ENCODE results near the gene MED20. TPM values are rescaled to one million over a fixed set of nuclear protein-coding genes. Genes with fewer than 3 reads are reported as not detected.

MED20 gene
- polyA plus RNA-seq, 1 of the 3 experiments (the other 2 are of a cell fraction): 25.1 TPM

DNA sequence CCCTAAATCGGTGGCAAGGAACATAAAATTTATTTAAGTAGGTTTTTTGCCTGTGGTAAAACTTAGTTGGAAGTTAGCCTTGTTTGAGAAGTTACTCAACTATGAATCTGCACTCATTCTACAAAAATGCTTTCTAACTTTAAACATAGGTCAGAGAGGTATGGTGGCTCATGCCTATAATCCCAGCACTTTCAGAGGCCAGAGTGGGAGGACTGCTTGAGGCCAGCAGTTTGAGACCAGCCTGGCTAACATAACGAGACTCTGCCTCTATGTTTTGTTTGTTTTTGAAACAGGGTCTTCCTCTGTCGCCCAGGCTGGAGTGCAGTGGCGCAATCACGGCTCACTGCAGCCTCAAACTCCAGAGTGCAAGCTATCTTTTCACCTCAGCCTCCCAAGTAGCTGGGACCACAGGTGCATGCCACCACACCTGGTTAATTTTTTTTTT is 42.0 kb downstream of the MED20 start (continued):
- TF ChIP-seq, protein P1, sequence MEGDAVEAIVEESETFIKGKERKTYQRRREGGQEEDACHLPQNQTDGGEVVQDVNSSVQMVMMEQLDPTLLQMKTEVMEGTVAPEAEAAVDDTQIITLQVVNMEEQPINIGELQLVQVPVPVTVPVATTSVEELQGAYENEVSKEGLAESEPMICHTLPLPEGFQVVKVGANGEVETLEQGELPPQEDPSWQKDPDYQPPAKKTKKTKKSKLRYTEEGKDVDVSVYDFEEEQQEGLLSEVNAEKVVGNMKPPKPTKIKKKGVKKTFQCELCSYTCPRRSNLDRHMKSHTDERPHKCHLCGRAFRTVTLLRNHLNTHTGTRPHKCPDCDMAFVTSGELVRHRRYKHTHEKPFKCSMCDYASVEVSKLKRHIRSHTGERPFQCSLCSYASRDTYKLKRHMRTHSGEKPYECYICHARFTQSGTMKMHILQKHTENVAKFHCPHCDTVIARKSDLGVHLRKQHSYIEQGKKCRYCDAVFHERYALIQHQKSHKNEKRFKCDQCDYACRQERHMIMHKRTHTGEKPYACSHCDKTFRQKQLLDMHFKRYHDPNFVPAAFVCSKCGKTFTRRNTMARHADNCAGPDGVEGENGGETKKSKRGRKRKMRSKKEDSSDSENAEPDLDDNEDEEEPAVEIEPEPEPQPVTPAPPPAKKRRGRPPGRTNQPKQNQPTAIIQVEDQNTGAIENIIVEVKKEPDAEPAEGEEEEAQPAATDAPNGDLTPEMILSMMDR (IDR thresholded peaks at IDR 0.05): no peak
- no peak for TF ChIP-seq POLR2AphosphoS5 (IDR thresholded peaks at IDR 0.05; ENCODE audit: low read depth, low read length)
- TF ChIP-seq CHD2 (IDR thresholded peaks at IDR 0.05; ENCODE audit: low read length, partially characterized antibody): no peak

DNA sequence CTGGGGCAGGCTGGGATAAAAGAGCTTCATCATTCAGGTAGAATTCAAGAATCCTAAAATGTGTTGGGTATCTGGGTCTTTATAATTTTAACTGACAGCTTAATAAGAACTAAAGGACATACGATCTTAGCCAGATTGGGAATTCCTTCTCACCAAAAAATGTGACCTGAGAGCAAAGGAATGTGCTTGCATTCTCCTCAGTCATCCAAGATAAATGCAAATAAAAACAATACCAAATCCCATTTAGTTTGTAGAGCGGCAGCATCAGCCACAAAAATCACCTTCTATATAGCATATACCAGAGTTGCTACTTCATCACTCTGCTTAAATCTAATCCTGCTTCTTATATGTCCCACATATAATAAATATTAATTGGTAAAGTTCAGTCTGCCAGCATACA is 42.7 kb downstream of the MED20 start:
- H3F3A ChIP-seq (replicated peaks; ENCODE audit: insufficient read depth): peaks cover 11% of the 10 kb centered on the region
- no peaks in the 10 kb centered on the region for H3K4me1 ChIP-seq (ENCODE audit: control insufficient read depth in 1 of 2, insufficient read depth in 2 of 2, low read depth in 1 of 2, low read length in 1 of 2)
- H3K27ac ChIP-seq (ENCODE audit: low read depth in 2 of 2, low read length in 1 of 2): peak overlapping the region in 1 of 2 experiments; percentile 25; a peak in 2 of 4 replicates
- no peaks in the 10 kb centered on the region for H3K9me3 ChIP-seq
- H3K79me2 ChIP-seq (ENCODE audit: insufficient read depth): no peaks in the 10 kb centered on the region
- H3K9me2 ChIP-seq: no peaks in the 10 kb centered on the region
- ChIA-PET POLR2A (no interaction called here), CTCF (interaction anchor here (1.2 kb wide), 1 partner anchor 15 kb away, joined by 4 read pairs; no protein-coding TSS in a partner anchor)
- no peak overlapping the region for H2AFZ ChIP-seq (ENCODE audit: low read depth)
- H3K27me3 ChIP-seq (ENCODE audit: insufficient read depth): no peaks in the 10 kb centered on the region
- WGBS (ENCODE audit: low lambda C conversion rate): 62% methylated on average over 2 of the region's 2 CpGs
- H4K20me1 ChIP-seq (ENCODE audit: insufficient read depth): no peaks in the 10 kb centered on the region
- no peaks in the 10 kb centered on the region for H3K36me3 ChIP-seq (replicated peaks in 1 of 2; ENCODE audit: control insufficient read depth in 1 of 2, insufficient read depth in 2 of 2, low read length in 1 of 2)
- peak overlapping the region; percentile 4; the same call in 1 of the 2 replicates for H3K4me2 ChIP-seq
- DNase-seq: no peak
- H3K9ac ChIP-seq: no peak overlapping the region
- TF ChIP-seq, protein P2, sequence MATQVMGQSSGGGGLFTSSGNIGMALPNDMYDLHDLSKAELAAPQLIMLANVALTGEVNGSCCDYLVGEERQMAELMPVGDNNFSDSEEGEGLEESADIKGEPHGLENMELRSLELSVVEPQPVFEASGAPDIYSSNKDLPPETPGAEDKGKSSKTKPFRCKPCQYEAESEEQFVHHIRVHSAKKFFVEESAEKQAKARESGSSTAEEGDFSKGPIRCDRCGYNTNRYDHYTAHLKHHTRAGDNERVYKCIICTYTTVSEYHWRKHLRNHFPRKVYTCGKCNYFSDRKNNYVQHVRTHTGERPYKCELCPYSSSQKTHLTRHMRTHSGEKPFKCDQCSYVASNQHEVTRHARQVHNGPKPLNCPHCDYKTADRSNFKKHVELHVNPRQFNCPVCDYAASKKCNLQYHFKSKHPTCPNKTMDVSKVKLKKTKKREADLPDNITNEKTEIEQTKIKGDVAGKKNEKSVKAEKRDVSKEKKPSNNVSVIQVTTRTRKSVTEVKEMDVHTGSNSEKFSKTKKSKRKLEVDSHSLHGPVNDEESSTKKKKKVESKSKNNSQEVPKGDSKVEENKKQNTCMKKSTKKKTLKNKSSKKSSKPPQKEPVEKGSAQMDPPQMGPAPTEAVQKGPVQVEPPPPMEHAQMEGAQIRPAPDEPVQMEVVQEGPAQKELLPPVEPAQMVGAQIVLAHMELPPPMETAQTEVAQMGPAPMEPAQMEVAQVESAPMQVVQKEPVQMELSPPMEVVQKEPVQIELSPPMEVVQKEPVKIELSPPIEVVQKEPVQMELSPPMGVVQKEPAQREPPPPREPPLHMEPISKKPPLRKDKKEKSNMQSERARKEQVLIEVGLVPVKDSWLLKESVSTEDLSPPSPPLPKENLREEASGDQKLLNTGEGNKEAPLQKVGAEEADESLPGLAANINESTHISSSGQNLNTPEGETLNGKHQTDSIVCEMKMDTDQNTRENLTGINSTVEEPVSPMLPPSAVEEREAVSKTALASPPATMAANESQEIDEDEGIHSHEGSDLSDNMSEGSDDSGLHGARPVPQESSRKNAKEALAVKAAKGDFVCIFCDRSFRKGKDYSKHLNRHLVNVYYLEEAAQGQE (IDR thresholded peaks at IDR 0.05; ENCODE audit: low read depth, low read length): no peak
- TF ChIP-seq, protein P3, sequence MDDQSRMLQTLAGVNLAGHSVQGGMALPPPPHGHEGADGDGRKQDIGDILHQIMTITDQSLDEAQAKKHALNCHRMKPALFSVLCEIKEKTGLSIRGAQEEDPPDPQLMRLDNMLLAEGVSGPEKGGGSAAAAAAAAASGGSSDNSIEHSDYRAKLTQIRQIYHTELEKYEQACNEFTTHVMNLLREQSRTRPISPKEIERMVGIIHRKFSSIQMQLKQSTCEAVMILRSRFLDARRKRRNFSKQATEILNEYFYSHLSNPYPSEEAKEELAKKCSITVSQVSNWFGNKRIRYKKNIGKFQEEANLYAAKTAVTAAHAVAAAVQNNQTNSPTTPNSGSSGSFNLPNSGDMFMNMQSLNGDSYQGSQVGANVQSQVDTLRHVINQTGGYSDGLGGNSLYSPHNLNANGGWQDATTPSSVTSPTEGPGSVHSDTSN (IDR thresholded peaks at IDR 0.05): peak; percentile 33; the same call in 1 of the 2 replicates
- H3K4me3 ChIP-seq (ENCODE audit: low read depth in 2 of 2, low read length in 1 of 2): no peak overlapping the region

DNA sequence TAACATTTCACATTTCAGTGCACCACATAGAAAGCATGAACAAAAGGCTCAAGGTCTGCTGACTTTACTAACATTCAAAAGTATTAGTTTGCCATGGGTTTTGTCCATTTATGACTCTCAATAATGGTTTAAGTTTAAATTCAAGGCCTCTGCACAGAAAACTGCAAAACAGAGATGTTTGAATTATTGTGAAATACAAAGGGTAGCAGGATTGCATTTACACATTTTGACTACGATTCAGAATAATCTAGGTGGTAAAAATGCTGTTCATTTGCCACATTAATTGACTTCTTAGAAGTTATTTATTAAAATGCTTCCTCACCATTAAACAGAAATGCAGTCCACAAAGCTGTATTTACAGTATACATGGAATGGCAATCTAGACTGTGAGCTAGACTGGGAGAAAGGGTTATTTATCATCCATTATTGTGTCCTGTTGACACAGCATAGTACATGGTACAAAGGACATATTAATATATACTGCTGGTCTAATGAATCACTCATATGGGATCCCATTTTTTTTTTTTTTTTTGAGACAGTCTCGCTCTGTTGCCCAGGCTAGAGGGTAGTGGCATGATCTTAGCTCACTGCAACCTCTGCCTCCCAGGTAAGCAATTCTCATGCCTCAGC is 43.8 kb downstream of the MED20 start:
- H3K27ac ChIP-seq (ENCODE audit: low read depth in 2 of 2, low read length in 1 of 2): no peak overlapping the region
- H3F3A ChIP-seq (replicated peaks; ENCODE audit: insufficient read depth): peaks cover 11% of the 10 kb centered on the region
- H2AFZ ChIP-seq (ENCODE audit: low read depth): no peak overlapping the region
- H3K4me2 ChIP-seq: no peak overlapping the region
- peaks cover 0 to under 1% of the 10 kb centered on the region in 2 experiments for H3K36me3 ChIP-seq (replicated peaks in 1 of 2; ENCODE audit: control insufficient read depth in 1 of 2, insufficient read depth in 2 of 2, low read length in 1 of 2)
- no peaks in the 10 kb centered on the region for H3K4me1 ChIP-seq (ENCODE audit: control insufficient read depth in 1 of 2, insufficient read depth in 2 of 2, low read depth in 1 of 2, low read length in 1 of 2)
- no peaks in the 10 kb centered on the region for H3K27me3 ChIP-seq (ENCODE audit: insufficient read depth)
- no peak for DNase-seq
- CTCF ChIA-PET: interaction anchor here (1.0 to 1.2 kb wide), 2 partner anchors 16 to 167 kb away, joined by 3 to 4 read pairs; no protein-coding TSS in a partner anchor
- H3K9me2 ChIP-seq: no peaks in the 10 kb centered on the region
- no peak overlapping the region for H3K9ac ChIP-seq
- H4K20me1 ChIP-seq (ENCODE audit: insufficient read depth): no peaks in the 10 kb centered on the region
- H3K9me3 ChIP-seq: no peaks in the 10 kb centered on the region
- H3K4me3 ChIP-seq (ENCODE audit: low read depth in 2 of 2, low read length in 1 of 2): no peak overlapping the region
- H3K79me2 ChIP-seq (ENCODE audit: insufficient read depth): no peaks in the 10 kb centered on the region
- POLR2A ChIA-PET: no interaction called here
- 85% methylated on average over 2 of the region's 2 CpGs for WGBS (ENCODE audit: low lambda C conversion rate)
- TF ChIP-seq, protein P4, sequence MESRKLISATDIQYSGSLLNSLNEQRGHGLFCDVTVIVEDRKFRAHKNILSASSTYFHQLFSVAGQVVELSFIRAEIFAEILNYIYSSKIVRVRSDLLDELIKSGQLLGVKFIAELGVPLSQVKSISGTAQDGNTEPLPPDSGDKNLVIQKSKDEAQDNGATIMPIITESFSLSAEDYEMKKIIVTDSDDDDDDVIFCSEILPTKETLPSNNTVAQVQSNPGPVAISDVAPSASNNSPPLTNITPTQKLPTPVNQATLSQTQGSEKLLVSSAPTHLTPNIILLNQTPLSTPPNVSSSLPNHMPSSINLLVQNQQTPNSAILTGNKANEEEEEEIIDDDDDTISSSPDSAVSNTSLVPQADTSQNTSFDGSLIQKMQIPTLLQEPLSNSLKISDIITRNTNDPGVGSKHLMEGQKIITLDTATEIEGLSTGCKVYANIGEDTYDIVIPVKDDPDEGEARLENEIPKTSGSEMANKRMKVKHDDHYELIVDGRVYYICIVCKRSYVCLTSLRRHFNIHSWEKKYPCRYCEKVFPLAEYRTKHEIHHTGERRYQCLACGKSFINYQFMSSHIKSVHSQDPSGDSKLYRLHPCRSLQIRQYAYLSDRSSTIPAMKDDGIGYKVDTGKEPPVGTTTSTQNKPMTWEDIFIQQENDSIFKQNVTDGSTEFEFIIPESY (IDR thresholded peaks at IDR 0.05; ENCODE audit: borderline replicate concordance, low read depth): no peak
- TF ChIP-seq FOXM1 (IDR thresholded peaks at IDR 0.05; ENCODE audit: low read depth) (no peak), GABPA (IDR thresholded peaks at IDR 0.05; ENCODE audit: low read depth) (no peak), RAD21 (IDR thresholded peaks at IDR 0.05; ENCODE audit: low read length) (no peak), FOXJ3 (CRISPR knock-in tag; IDR thresholded peaks at IDR 0.05) (no peak), TCF12 (IDR thresholded peaks at IDR 0.05) (no peak), YY1 (IDR thresholded peaks at IDR 0.05; ENCODE audit: low read depth) (no peak), ELF1 (IDR thresholded peaks at IDR 0.05) (no peak), TAF1 (IDR thresholded peaks at IDR 0.05; ENCODE audit: borderline replicate concordance, low read depth, low read length) (no peak), NFIC (IDR thresholded peaks at IDR 0.05; ENCODE audit: borderline replicate concordance) (no peak)
- TF ChIP-seq, protein P5, sequence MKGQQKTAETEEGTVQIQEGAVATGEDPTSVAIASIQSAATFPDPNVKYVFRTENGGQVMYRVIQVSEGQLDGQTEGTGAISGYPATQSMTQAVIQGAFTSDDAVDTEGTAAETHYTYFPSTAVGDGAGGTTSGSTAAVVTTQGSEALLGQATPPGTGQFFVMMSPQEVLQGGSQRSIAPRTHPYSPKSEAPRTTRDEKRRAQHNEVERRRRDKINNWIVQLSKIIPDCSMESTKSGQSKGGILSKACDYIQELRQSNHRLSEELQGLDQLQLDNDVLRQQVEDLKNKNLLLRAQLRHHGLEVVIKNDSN (IDR thresholded peaks at IDR 0.05; ENCODE audit: borderline replicate concordance, low read depth): no peak

Measured in SK-N-SH (cell line).